ENCODE data around the gene CLDN5. TPM values are rescaled to one million over a fixed set of nuclear protein-coding genes. Genes with fewer than 3 reads are reported as not detected.

The CLDN5 gene
- total and polyA plus RNA-seq, 2 of the 8 experiments (the other 6 are each of a cell fraction or from before 2014, with no cell fraction given) = 1.2 to 1.6 TPM

DNA sequence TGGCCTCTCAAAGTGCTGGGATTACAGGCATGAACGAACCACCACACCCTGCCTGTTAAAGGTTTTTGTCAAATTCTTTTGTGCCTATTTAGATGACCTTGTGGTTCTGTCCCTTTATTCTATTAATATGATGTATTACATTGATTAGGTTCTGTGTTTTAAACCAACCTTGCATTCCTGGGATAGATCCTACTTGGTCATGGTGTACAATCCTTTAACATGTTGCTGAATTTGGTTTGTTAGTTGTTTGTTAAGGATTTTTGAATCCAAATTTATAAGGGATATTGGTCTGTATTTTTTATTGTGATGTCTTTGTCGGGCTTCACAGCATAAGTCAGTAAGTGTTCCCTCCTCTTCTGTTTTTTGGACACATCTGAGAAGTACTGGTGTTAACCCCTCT lies 29.0 kb upstream of the CLDN5 start (continued):
- TF ChIP-seq SIRT6 (IDR thresholded peaks at IDR 0.05; ENCODE audit: low read length) (no peak), YY1 (IDR thresholded peaks at IDR 0.05; ENCODE audit: low read depth, low read length) (no peak), TAF7 (optimal IDR thresholded peaks at IDR 0.05; ENCODE audit: borderline replicate concordance, low read depth, low read length) (no peak), RNF2 (IDR thresholded peaks at IDR 0.05; ENCODE audit: borderline replicate concordance, low read depth, low read length, missing control alignments, poor library complexity, severe bottlenecking) (no peak)

Measured in H1 (cell line).